Fibroblast of villous mesenchyme (primary cell): Measurements from ENCODE around the gene NCKAP5. TPM values are rescaled to one million over a fixed set of nuclear protein-coding genes. Genes with fewer than 3 reads are reported as not detected.

Experiments
- DNase-seq: peaks from one replicate; pipeline ENCODE4 v3.0.0-alpha.2; 2010; ENCODE audit warnings: low read depth
- H3K4me3 ChIP-seq: 2 replicates; pipeline ENCODE4 v1.5.1; 2011; ENCODE audit warnings: low read depth, mild to moderate bottlenecking, low read length
- total RNA-seq: library from RNA; depleted of rRNA; stranded (reverse); fragments of >200 nt; gene quantifications from 2 replicates; pipeline ENCODE4 v1.2.3, GENCODE V29; 2012
- TF ChIP-seq, protein P1 (sequence below): IDR thresholded peaks from 2 replicates; pipeline ENCODE4 v1.5.1; 2012; ENCODE audit warnings: low read depth, mild to moderate bottlenecking, low read length; ENCODE audit not compliant: insufficient read depth

Gene NCKAP5
- total RNA-seq, 1 donor = 47.9 TPM

DNA sequence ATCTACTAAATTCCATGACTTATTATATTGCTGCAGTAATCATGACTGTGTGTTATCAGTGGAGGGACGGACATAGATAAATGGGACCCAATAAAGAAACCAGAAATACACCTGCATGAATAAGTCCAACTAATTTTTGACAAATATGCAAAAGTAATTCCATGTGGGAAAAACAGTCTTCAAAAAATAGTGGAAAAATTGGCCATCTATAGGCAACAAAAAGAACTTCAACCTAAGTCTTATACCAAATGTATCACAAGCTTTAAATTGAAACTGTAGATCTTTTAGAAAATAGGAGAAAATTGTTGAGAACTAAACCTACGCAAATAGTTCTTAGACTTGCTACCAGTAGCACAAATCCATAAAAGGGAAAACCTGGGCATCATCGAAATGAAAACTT is 376.2 kb downstream of the NCKAP5 start:
- DNase-seq = no peak
- no peak overlapping the region for H3K4me3 ChIP-seq
- TF ChIP-seq, protein P1, sequence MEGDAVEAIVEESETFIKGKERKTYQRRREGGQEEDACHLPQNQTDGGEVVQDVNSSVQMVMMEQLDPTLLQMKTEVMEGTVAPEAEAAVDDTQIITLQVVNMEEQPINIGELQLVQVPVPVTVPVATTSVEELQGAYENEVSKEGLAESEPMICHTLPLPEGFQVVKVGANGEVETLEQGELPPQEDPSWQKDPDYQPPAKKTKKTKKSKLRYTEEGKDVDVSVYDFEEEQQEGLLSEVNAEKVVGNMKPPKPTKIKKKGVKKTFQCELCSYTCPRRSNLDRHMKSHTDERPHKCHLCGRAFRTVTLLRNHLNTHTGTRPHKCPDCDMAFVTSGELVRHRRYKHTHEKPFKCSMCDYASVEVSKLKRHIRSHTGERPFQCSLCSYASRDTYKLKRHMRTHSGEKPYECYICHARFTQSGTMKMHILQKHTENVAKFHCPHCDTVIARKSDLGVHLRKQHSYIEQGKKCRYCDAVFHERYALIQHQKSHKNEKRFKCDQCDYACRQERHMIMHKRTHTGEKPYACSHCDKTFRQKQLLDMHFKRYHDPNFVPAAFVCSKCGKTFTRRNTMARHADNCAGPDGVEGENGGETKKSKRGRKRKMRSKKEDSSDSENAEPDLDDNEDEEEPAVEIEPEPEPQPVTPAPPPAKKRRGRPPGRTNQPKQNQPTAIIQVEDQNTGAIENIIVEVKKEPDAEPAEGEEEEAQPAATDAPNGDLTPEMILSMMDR = no peak

DNA sequence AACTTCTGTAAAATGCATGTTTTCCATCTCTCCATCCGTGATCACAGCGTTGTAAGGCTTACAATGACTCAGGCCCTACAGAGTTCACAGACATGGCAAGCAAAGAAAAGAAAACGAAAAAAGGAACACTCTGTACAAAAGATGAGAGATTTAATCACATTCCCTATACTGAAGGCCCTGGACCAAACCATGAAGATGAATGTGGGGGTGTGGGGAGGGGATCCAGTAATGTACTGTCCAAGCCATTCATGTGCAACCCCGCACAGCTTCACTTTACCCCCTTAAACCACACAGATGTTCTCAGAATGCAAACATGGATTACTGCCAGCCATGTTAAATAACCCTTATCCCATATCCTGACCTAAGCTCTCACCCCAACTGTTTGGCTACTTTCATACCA is 391.1 kb downstream of the NCKAP5 start:
- peak; percentile 51 for DNase-seq
- H3K4me3 ChIP-seq = no peak overlapping the region
- TF ChIP-seq, protein P1 = no peak

- DNase-seq = no peak
- TF ChIP-seq, protein P1 = no peak
- no peak overlapping the region for H3K4me3 ChIP-seq
Observed at GRCh38 chr2:133175926-133176325, 392.3 kb downstream of the NCKAP5 start.

- DNase-seq = no peak
- H3K4me3 ChIP-seq = no peak overlapping the region
- TF ChIP-seq, protein P1 = no peak
Observed at GRCh38 chr2:133173224-133173623, 395.0 kb downstream of the NCKAP5 start.

GRCh38 chr2:133171393-133172004 is 396.8 kb downstream of the NCKAP5 start:
- DNase-seq = peak; percentile 66
- TF ChIP-seq, protein P1 = peak; percentile 64
- H3K4me3 ChIP-seq = no peak overlapping the region

- peak; percentile 16 for DNase-seq
- TF ChIP-seq, protein P1 = no peak
- H3K4me3 ChIP-seq = no peak overlapping the region
Observed at GRCh38 chr2:133169274-133169912, 398.9 kb downstream of the NCKAP5 start.
